CD4-positive, alpha-beta T cell treated with Interleukin-4 for 1 hour (primary cell): ENCODE results near the gene TFDP2.

Source experiments
- DNase-seq, 2 donors: peaks; one replicate each; pipeline ENCODE4 v3.0.0-alpha.2; 2020 to 2022

The TFDP2 gene

DNA sequence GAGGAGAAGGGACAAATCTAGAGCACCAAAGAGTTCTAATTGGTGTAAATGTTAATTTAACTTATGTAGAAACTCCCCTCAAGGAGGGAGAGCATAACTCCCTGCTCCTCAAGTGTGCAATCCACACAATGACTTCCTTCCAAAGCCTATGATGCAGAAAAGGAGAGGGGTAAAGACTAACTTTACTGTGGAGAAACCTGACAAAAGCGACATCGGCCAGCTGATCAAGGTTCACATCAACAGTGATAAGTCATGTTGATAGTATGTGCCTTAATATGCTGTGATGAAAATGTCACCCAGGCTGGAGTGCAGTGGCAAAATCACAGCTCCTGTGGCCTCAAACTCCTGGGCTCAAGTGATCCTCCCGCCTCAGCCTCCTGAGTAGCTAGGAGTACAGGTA is 76.5 kb downstream of the TFDP2 start:
- no peak for DNase-seq

DNA sequence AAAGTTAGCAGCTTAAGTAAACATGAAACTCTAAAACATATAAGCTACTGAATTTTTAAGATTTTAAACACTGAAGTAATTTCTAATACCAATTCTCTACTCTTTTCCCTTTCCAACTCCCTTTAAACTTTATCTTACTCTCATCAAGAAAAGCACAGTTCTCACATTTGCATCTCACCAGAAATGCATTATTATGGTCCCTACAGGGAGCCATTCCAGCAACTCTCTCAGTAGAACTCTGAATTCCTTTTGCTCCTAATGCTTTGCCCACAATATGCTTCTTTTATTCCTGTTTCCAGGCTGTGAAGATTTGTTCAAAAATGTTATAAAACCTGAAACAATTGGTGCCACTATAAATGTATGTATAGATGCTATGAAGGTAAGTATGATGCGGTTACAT is 83.4 kb downstream of the TFDP2 start:
- DNase-seq: no peak

DNA sequence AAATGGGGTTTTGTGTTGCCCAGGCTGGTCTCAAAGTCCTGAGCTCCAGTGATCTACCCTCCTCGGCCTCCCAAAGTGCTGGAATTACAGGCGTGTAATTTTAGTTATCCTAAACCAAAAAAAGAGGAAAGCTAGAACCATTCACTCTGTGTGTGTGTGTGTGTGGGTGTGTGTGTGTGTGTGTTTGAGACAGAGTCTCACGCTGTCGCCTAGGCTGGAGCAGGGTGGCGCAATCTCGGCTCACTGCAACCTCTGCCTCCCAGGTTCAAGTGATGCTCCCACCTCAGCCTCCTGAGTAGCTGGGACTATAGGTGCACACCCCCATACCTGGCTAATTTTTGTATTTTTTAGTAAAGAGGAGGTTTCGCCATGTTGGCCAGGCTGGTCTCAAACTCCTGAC is 84.0 kb downstream of the TFDP2 start:
- DNase-seq: no peak

DNA sequence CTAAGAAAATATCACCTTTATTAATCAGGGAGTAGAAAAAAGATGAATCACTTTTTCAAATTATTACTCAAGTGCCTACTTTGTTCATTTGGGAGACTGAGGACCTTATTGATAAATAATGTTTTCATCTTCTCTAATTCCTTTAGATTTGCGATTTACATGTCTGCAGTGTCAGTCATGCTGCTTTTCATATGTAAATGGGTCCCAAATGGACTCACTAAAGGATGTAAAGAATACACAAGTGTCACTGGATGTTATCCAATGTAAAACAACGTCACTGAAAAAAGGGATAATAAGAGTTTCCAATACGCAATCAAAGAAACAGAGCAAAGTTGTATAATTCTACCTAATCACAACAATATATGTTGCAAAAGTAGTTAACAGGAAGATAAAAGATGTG is 84.9 kb downstream of the TFDP2 start:
- DNase-seq: no peak

DNA sequence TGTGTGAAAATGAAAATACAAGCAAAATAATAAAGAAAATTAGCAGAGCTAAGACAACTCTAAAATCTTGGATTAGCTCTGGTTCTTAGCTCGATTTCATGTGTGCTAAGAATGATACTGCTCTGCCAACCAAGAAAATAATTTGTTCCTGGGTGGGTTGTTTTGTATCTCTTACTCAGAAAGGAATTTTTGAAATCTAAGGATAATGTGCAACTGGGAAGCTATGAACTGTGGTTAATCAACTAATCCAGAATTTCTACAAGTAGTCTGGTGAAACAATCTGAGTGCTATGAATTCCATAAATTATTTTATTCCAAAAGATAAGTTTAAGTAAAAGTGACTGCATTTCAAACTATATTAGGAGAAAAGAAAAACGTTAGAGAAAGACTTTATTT is 92.0 kb downstream of the TFDP2 start:
- no peak for DNase-seq

DNA sequence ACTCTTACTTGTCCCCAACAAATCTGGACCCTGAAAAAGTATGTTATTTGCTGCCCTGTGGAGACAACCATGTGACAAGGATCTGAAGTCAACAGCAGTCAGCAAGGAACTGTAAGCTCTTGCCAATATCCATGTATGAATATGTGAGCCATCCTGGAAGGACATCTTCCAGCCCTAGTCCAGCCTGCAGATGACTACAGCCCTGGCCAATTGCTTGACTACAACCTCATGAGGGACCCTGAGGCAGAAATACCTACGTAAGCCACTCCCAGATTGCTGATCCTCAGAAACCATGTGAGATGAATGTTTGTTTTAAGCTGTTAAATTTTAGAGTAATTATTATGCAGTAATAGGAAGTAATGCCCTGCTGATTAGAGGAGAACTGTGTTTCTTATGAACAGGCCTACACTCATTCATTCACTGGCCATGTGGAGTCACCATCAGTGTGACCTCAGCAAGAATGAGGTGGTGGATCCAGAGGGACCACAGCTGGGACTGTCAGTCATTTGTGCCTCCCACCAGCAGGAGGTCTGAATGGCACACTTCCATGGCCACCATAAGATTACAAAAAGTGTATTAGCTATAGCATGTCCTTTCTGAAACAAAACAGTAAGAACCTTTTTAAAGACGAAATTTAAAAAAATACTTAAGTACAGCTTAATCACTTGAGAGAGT is 92.6 kb downstream of the TFDP2 start:
- DNase-seq: no peak

DNA sequence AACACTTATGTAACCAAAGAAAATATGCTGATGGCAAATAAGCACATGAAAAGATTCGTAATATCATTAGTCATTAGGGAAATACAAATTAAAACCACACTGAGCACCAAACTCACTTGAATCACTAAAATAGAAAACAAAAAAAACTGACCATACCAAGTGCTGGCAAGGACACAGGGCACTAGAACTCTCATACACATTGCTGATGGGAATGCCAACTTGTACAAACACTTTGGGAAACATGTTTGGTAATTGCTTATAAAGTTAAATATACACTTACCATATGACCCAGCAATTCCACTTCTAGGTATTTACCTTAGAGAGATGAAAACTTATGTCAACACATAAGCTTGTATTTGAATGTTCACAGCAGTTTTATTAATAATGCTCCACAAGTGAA is 95.5 kb downstream of the TFDP2 start:
- no peak for DNase-seq

DNA sequence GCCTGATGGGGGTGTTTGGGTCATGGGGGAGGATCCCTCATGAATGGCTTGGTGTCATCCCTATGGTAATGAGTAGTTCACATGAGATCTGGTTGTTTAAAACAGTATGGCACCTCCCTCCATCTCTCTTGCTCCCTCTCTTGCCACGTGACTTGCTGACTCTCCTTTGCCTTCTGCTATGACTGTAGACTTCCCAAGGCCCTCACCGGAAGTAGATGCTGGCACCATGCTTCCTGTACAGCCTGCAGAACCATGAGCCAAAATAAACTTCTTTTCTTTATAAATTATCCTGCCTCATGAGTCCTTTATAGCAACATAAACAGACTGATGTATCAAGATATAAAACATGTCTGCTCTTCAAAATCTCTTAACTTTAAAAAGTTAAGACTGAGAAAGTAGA is 96.1 kb downstream of the TFDP2 start:
- DNase-seq: no peak

DNA sequence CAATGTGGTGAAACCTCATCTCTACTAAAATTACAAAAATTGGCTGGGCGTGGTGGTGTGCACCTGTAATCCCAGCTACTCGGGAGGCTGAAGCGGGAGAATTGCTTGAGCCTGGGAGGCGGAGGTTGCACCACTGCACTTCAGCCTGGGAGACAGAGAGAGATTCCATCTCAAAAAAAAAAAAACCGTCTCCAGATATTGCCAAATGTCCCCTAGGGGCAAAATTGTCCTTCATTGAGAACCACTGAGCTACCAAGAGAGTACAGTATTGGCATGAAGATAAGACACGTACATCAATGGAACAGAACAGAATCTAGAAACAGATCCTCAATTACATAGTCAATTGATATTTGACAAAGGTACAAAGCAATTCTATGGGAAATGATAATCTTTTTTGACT is 98.0 kb downstream of the TFDP2 start:
- no peak for DNase-seq

DNA sequence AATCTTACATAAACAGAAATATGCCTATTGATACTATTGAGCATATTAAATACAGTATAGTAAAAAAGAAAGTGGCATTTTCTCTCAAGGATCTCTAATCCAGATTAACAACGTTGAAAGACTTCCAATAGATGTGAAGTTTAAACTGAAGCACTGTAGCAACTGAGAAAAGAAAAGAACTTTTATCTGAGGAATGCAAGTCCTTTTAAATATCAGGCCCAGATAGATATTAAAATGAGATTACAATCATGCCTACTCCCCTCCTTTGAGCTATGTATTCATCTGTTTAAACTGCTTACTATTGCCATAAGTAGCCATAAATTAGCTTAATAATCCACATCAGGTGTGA is 102.3 kb downstream of the TFDP2 start:
- DNase-seq: no peak

DNA sequence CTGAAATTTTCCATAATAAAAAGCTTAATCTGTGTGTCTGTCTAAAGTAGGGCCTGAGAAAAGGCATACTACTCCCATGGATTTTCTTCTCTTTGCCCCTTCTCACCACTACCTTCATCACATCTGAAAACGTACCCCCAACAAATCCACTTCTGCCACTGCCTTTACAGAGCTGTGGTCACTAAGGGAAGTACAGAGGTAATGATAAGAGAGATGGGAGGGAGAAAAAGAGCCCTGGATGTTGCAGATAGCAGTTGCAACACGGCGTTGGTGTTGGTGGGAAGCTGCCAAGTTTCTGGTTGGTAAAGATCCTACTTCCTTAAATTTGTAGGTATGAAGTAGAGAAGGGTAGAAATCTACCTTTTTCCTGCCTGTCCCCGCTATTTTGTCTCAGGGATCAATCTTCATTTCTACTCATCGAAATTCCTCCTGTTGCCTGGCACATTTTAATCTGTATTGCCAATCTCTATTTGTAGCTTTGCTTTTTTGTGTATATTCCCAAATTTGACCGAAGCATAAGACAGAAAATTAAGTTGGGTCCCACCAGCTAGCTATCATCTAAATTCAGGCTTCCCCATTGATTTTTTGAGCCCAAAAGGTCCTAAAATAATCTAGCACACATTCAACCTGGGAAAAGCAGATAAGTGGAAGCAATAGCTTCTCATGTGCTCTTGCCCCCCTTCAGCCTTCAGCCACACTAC is 102.9 kb downstream of the TFDP2 start:
- DNase-seq: no peak

DNA sequence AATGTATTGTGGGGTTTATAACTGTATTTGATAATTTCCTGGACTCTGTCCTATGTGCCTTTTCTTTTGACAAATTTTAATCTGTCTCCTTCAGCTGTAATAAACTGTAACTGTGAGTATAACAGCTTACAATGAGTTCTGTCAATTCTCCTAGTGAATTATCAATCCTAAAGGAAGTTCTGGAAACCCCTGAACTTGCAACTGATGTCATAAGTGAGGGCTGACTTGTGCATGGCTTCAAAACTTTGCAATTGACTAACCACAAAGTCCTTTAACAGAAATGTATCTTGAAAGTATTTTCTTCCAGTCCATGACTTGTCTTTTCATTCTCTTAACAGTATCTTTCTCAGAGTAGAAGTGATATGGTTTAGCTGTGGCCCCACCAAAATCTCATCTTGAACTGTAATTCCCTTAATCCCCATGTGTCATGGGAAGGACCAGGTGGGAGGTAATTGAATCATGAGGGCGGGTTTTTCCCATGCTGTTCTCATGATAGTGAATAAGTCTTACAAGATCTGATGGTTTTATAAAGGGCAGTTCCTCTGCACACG is 108.3 kb downstream of the TFDP2 start:
- no peak for DNase-seq

DNA sequence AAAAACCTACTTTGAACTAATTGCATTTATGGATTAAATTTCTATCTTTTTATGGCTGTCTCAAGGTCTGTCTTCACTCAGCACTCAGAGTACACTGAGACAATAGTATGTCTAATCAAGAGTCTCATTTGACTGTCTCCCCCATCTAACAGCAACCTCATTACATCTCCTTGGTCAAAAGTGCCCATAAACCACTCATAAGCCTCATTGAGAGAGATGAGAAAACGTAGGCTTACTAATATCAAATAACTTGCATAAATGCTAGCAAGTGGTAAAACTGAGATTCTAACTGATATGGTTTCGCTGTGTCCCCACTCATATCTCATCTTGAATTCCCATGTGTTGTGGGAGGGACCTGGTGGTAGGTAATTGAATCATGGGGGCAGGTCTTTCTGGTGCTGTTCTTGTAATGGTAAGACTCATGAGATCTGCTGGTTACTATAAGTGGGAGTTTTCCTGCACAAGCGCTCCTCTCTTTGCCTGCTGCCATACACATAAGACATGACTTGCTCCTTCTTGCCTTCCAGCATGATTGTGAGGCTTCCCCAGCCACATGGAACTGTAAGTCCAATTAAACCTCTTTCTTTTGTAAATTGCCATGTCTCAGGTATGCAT is 113.9 kb downstream of the TFDP2 start:
- no peak for DNase-seq

DNA sequence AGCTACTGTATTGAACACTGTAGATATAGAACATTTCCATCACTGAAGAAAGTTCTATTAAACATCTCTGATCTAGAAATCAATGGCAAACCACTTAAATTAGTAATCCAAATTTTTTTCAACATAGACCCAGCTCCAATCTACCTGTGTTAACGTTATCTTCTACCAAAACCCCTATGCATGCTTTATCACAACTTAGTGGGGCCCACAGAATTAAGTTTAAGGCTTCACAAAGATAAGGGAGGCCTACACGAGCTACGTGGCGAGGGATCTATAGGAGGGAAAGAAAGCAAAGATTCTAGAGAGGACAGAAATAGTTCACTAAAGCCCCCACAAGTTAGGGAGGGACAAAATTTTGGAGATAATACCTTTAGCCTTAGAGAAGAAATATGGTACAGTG is 116.1 kb downstream of the TFDP2 start:
- no peak for DNase-seq

DNA sequence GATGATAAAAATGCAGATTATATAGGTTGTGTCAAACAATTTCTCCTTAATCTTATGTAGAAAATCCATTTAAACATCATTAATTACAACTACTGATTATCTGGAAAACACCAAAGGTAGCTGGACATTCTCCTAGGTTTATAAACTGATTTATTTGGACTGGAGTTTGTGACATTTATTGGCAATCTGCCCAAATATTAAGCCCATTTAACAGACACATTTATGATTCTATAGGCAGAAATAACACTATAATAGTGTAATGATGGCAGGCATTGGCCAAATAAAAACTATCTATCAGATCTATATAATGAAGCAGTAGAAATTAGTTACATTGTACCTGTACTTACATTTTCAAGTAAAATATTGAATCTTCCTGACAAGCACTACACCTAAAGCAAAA is 117.8 kb downstream of the TFDP2 start:
- DNase-seq: no peak

DNA sequence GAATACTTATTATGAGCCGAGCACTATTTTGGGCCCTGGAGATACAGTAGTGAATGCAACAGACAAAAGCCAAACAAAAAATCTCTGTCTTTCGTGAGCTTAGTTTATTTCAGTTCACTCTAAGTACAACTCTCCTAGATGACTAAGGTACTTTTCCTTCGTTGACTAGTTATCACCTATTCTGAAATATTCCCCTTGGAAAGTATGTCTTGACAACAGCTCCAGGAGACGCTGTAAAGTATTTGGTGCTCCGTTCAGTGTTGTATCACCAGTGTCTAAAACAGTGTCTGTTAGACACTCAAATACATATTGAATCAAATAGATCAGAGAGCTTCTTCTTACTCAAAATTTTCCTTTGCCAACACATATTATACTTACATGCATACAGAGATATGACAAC is 119.6 kb downstream of the TFDP2 start:
- no peak for DNase-seq

DNA sequence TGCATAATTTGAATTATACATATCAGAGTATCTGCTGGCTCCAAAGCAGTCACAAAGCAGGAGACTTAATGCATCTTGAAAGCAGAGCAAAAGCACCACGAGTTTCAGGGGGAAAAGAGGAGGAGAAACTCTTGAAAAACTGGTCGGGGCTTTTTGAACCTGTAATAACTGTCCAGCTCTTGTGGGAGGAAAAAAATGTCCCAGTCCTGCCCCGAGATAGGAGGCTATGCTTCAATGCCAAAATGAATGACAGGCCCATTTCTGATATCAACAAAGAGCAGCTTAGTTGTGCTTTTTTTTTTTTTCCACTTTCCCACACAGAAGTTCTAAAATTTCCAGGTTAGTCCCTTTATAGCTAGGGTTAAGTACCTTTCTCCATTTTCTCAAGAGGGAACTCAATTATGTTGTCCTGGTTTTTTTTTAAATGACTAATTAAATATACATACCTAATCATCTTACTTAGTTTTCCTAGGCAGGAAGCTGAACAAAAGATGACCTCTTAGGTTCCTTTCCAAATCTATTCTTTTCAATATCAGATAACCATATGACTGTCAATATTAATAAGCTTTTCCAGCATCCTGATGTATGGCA is 120.2 kb downstream of the TFDP2 start:
- DNase-seq: no peak

DNA sequence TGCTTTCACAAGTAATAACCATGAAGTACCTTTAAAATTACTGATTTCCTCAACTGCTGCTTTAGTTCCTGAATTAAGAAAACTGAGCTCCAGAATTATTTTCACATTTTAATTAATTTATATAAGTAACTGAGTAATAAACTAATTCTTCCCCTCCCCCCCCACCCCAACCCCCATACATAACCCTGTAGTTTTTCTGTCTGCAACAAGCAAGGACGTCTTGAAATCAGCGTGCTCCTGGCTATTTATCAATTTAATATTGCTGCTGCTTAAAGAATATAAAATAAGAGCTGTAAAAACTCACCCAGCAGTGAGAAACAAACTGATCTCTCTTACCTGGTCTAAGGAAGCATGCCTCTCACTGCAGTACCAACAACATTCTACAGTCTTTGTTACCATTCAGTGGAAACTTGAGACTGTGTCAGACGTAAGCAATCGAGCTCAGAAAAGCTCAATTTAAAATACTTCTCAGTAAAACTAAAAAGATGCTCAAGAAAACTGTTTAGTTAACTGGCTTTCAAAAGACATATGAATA is 121.0 kb downstream of the TFDP2 start:
- DNase-seq: peak in 1 of 2 donors; percentile 57

DNA sequence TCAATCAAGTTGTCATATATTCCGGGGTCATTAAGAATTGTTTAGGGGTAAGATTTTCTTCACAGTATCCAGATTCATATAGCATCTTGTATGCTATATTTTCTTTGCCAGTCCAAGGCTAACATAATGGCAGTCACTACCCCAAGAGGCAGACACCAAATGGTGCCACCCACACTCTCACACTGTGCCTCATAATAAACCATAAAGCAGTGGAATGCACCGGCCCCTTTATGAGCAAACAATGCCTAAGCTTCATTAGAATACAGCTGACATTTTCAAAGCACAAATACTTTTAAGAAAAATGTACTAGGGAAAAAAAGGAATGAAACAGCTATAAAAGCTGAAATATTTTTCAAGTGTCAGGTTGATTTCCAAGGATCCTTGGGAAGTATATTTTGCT is 121.6 kb downstream of the TFDP2 start:
- peak in 1 of 2 donors; percentile 23 for DNase-seq

DNA sequence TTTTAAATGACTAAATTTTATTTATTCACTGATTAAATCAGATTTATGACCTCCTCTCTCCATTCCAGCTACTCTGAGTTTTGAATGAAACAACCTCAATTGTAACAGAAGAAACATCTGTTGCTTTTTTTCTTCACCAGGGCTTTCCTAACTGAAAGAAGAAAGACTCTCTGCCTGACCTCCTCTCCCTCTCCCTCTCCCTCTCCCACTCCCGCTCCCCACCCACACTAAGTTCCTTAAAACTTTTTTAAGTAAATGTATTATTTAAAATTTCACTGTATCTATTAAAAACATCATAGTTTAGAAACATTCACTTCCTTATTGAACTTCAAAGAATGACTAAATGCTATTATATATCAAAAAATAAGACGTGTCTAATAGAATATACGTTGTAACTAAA is 122.0 kb downstream of the TFDP2 start:
- DNase-seq: no peak

DNA sequence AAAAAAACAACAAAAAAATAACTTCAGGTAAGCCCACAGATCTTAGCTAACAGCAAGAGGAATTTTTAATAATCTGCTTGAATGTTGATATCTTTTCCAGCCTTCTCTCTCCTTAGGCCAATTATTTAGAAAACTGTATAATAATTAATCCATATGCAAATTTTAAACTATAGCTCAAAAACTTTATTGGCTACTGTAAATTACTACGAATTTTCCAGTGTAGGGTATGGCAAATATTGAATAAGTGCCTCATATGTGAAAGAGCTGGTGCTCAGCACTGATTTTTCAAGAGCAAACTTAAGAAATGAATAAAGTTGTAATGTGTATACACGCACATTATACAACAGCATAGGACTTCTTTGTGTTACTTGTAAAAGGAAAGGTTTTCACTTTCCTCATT is 123.0 kb downstream of the TFDP2 start:
- no peak for DNase-seq

DNA sequence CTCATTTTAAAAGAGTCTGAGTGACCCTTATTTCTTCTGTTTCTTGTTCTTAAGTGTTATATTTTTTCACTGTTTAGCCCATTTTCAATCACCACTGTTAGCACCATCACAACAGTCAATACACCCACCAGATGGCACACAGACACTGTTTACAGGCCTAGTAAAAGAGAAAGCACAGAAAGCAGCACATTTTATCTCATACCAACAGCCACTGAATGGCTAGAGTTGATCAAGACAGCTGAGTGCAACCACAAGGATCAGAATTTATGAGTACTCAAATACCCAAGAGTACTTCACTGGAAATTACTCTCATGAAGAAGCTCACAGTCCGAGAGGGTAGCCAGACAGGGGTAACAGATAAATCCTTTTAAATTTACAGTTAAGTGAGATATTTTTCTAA is 127.0 kb downstream of the TFDP2 start:
- DNase-seq: peak in 1 of 2 donors; percentile 18

DNA sequence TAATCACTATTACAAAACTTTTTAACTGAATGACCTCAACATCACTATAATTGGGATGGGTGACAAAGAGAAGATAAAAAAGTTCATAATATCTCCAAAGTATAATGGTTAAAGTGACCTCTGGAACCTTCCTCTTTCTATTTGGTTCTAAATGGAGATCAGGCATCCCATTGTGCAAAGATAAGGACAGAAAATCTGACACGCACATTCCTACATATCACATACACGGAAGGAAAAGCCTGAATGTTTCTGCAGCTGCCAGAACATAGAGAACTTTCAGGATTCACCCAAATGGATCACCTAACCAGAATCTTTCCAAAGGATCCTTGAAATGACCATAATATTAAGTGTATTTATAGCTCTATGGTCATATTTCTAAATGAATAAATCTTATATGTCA is 128.2 kb downstream of the TFDP2 start:
- no peak for DNase-seq
